ENCODE data around the gene PAX8.

Gene PAX8

DNA sequence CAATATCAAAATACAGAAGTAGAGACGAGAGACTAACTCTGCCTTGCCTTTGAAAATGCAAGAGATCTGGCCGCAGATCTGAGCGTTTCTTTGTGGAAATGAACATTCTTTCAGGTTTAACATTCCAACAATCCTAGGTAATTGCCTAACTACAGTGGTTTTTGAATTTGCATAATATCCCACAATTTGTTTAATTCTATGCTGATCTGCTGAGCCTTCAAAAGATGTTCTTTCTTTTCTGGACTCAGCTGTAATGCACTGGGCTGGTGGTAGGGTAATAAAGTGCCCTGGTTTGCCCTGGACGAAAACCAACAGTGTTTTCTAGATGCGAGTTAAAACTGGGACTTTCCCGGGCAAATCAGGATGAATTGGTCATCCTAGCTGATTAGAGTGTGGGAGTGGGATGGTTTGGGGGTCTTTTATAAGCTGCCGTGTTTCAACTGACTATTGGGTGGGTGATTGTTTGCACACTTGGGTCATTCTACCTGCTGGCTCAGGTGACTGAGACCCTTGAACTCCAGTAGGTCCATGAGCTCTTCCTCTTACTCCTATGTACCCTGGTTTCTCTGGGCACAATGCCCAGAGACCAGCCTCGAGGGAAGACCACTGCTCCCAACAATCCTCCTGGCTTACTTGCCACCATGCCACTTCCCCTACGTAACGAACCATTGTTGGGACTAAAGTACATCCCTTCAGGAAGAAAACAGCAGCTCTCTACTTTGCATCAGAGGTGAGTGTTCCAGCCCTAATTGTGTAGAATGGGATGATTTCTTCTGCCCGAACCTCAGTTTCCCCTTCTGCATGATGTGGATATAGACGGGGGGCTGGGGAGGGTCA is 3.4 kb upstream of the PAX8 start:
- in situ Hi-C loops (cut with MboI; ENCODE audit: low sequenced_read_pairs, unreplicated experiment): no loop called here
- DNase-seq (ENCODE audit: low spot score): no peak
- TF ChIP-seq, protein P1, sequence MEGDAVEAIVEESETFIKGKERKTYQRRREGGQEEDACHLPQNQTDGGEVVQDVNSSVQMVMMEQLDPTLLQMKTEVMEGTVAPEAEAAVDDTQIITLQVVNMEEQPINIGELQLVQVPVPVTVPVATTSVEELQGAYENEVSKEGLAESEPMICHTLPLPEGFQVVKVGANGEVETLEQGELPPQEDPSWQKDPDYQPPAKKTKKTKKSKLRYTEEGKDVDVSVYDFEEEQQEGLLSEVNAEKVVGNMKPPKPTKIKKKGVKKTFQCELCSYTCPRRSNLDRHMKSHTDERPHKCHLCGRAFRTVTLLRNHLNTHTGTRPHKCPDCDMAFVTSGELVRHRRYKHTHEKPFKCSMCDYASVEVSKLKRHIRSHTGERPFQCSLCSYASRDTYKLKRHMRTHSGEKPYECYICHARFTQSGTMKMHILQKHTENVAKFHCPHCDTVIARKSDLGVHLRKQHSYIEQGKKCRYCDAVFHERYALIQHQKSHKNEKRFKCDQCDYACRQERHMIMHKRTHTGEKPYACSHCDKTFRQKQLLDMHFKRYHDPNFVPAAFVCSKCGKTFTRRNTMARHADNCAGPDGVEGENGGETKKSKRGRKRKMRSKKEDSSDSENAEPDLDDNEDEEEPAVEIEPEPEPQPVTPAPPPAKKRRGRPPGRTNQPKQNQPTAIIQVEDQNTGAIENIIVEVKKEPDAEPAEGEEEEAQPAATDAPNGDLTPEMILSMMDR (IDR thresholded peaks at IDR 0.05; ENCODE audit: borderline replicate concordance, control extremely low read depth, extremely low read depth, insufficient read depth, missing control alignments): no peak

- DNase-seq (ENCODE audit: low spot score): no peak
- in situ Hi-C loops (cut with MboI; ENCODE audit: low sequenced_read_pairs, unreplicated experiment): no loop called here
- TF ChIP-seq, protein P1 (IDR thresholded peaks at IDR 0.05; ENCODE audit: borderline replicate concordance, control extremely low read depth, extremely low read depth, insufficient read depth, missing control alignments): no peak
Measured at GRCh38 chr2:113278073-113278741, 514 bp downstream of the PAX8 start.

DNA sequence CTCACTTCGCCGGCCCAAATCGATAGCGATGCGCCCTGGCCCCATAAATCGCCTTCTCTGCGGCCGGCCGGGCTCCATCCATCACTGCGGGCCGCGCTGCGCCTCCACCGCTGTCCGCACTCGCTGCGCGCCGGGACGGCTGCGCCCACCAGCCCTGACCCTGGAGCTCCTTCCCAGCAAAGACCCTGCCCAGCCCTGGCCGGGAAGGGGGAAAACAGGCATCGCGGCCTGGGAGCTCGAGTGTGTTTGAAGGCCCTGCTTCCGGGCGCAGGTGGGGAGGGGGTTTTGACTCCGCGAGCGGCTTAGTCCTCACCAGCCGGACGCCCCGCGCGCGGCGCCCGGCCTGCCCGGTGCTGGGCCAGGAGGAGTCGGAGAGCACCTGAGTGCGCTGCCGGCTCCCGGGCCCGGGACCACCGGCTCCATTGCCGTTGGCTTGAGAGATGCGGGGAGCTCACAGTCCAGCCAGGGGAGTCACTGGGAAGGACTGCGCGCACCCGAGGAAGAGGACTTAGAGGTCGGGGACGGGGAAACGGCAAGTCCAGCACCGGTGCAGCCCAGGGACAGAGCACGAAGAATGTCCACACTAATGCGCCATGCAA is 1.1 kb downstream of the PAX8 start:
- in situ Hi-C loops (cut with MboI; ENCODE audit: low sequenced_read_pairs, unreplicated experiment): no loop called here
- peak; percentile 40 for DNase-seq (ENCODE audit: low spot score)
- TF ChIP-seq, protein P1 (IDR thresholded peaks at IDR 0.05; ENCODE audit: borderline replicate concordance, control extremely low read depth, extremely low read depth, insufficient read depth, missing control alignments): no peak

DNA sequence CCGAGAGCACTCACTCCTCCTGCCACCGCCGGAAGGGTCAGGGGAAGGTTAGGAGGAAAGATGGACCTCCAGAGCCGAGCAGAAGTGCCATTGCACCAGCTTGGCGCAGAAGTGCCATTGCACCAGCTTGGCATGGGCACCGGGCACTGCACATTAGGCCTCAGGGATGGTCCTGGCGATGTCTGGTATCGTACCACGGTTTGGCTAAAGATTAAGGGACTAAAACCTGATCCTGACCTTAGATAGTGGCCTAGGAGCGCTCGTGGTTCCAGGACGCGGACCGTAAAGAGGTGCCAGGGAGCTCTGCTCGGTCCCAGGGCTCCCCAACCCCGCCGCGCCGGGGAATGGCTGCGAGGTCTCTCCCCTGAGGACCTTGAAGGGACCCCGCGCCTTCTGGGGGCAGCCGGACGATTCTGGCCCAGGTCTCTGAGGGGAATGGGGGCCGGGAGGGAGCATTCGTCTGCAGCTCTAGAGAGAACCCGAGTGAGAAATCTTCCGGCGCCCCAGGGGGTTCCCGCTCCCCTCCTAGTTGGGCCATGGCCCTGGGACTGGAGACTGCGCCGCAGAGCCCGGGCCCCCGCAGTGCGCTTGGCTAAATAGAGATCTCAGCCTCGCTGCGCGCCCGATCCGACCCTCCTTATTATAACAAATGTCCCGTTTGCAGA is 1.8 kb downstream of the PAX8 start:
- in situ Hi-C loops (cut with MboI; ENCODE audit: low sequenced_read_pairs, unreplicated experiment): no loop called here
- DNase-seq (ENCODE audit: low spot score): peak; percentile 31
- TF ChIP-seq, protein P1 (IDR thresholded peaks at IDR 0.05; ENCODE audit: borderline replicate concordance, control extremely low read depth, extremely low read depth, insufficient read depth, missing control alignments): no peak

GRCh38 chr2:113276216-113276760 is 2.4 kb downstream of the PAX8 start:
- TF ChIP-seq, protein P1 (IDR thresholded peaks at IDR 0.05; ENCODE audit: borderline replicate concordance, control extremely low read depth, extremely low read depth, insufficient read depth, missing control alignments): no peak
- in situ Hi-C loops (cut with MboI; ENCODE audit: low sequenced_read_pairs, unreplicated experiment): no loop called here
- no peak for DNase-seq (ENCODE audit: low spot score)

Measured in GM13976 (cell line).